Adrenal gland (tissue), 5 donors: ENCODE results near the gene HNF1A.

Experiments used
- CTCF ChIP-seq, 6 experiments: fragments of 450-650 bp in 4 of 6; fragments of 200-600 bp in 2 of 6; sonication (generic) in 1 of 6; IDR thresholded peaks; 1 replicate in 5 of 6; 2 replicates in 1 of 6; pipeline versions ENCODE4 v1.5.1 to v1.8.0; 2016 to 2021; ENCODE audit warnings: antibody characterized with exemption in 6 of 6, mild to moderate bottlenecking in 2 of 6, moderate library complexity in 1 of 6
- POLR2A ChIP-seq, 2 donors: fragments of 450-650 bp; IDR thresholded peaks; one replicate each; pipeline ENCODE4 v1.6.1; 2017; ENCODE audit warnings: antibody characterized with exemption in 2 of 2, mild to moderate bottlenecking in 2 of 2, moderate library complexity in 1 of 2
- donor health status: DM: no; HTN: no; CAD: no.

GRCh38 chr12:121030576-121031212 lies 52.4 kb downstream of the HNF1A start:
- TF ChIP-seq CTCF (IDR thresholded peaks at IDR 0.05) (no peak), POLR2A (IDR thresholded peaks at IDR 0.05) (no peak)
